Osteoblast (primary cell): ENCODE measurements around the gene PHLPP1. TPM values are rescaled to one million over a fixed set of nuclear protein-coding genes. Genes with fewer than 3 reads are reported as not detected.

Experiments
- DNase-seq: peaks from one replicate; pipeline ENCODE4 v3.0.0; 2011; ENCODE audit warnings: low spot score, mixed read lengths; ENCODE audit not compliant: insufficient read length; ENCODE audit errors: missing footprints
- H2AFZ ChIP-seq: 2 replicates; pipeline ENCODE4 v1.6.0; 2011; ENCODE audit warnings: mild to moderate bottlenecking, low read length
- H3K27ac ChIP-seq: 2 replicates; pipeline ENCODE4 v1.5.1; 2011; ENCODE audit warnings: mild to moderate bottlenecking, low read depth, low read length, moderate library complexity
- H3K27me3 ChIP-seq: 2 replicates; pipeline ENCODE4 v1.6.0; 2012; ENCODE audit warnings: mild to moderate bottlenecking, control low read depth, inconsistent platforms, low read length, moderate library complexity; ENCODE audit not compliant: insufficient read depth
- H3K36me3 ChIP-seq: 2 replicates; pipeline ENCODE4 v1.5.1; 2011; ENCODE audit warnings: mild to moderate bottlenecking, low read length, control low read depth, moderate library complexity; ENCODE audit not compliant: insufficient read depth
- H3K4me1 ChIP-seq: 2 replicates; pipeline ENCODE4 v1.5.1; 2011; ENCODE audit warnings: mild to moderate bottlenecking, low read length, control low read depth, moderate library complexity; ENCODE audit not compliant: insufficient read depth
- H3K4me2 ChIP-seq: 2 replicates; pipeline ENCODE4 v1.6.0; 2011; ENCODE audit warnings: mild to moderate bottlenecking, low read length; ENCODE audit not compliant: insufficient read depth
- H3K4me3 ChIP-seq: fragments of 200-600 bp; sonication (generic); 3 replicates; pipeline ENCODE4 v1.5.1; 2012; ENCODE audit warnings: mild to moderate bottlenecking, low read length, inconsistent platforms; ENCODE audit not compliant: insufficient read depth
- H3K79me2 ChIP-seq: 2 replicates; pipeline ENCODE4 v1.6.0; 2012; ENCODE audit warnings: mild to moderate bottlenecking, low read length, control low read depth, inconsistent platforms; ENCODE audit not compliant: insufficient read depth
- H3K9me3 ChIP-seq: 2 replicates; pipeline ENCODE4 v1.5.1; 2011; ENCODE audit warnings: low read depth, low read length, control low read depth
- H4K20me1 ChIP-seq: 2 replicates; pipeline ENCODE4 v1.6.0; 2012; ENCODE audit warnings: mild to moderate bottlenecking, low read length, control low read depth; ENCODE audit not compliant: insufficient read depth
- CTCF ChIP-seq: IDR thresholded peaks from 2 replicates; pipeline ENCODE4 v1.5.1; 2011; ENCODE audit warnings: mild to moderate bottlenecking, low read depth, low read length, moderate library complexity; ENCODE audit errors: extremely low read depth
- total RNA-seq: library from RNA; depleted of rRNA; stranded (reverse); fragments of >200 nt; gene quantifications from 2 replicates; pipeline ENCODE4 v1.2.3, GENCODE V29; 2012

The PHLPP1 gene
- total RNA-seq, 1 donor, result 6.9 TPM

- Histone ChIP-seq H3K27ac (no peak overlapping the region), H3K4me3 (no peak overlapping the region), H2AFZ (no peak overlapping the region), H3K9me3 (no peaks in the 10 kb centered on the region), H4K20me1 (no peaks in the 10 kb centered on the region), H3K4me2 (no peak overlapping the region), H3K36me3 (no peaks in the 10 kb centered on the region), H3K79me2 (no peaks in the 10 kb centered on the region), H3K4me1 (peaks cover 12% of the 10 kb centered on the region), H3K27me3 (no peaks in the 10 kb centered on the region)
- TF ChIP-seq CTCF, result no peak
- DNase-seq, result no peak
These were observed 222.7 kb downstream of the PHLPP1 start for GRCh38 chr18:62938006-62938405.

DNA sequence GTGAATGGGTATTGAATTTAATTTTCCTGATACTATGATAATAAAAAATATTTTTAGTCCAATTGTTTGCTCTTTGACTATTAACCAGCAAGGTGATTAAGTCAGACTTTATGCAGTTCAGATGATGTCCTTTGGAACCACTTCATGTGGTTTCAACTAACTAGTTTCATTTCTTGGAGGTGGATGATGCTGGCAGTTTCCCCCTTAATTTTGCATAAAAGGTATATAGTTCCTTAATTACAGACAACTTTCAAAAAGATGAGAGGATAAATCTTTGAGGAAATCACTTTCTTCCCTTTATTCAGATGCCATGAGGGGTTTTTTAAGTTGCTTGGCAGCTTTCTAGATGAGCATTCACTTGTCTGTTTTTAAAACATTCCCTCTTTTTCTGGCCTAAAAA is 223.1 kb downstream of the PHLPP1 start:
- H3K27ac ChIP-seq, result no peak overlapping the region
- no peak overlapping the region for H3K4me3 ChIP-seq
- peaks cover 12% of the 10 kb centered on the region for H3K4me1 ChIP-seq
- no peaks in the 10 kb centered on the region for H3K27me3 ChIP-seq
- no peaks in the 10 kb centered on the region for H3K79me2 ChIP-seq
- H3K36me3 ChIP-seq, result no peaks in the 10 kb centered on the region
- no peak overlapping the region for H2AFZ ChIP-seq
- DNase-seq, result no peak
- no peak overlapping the region for H3K4me2 ChIP-seq
- H4K20me1 ChIP-seq, result no peaks in the 10 kb centered on the region
- no peaks in the 10 kb centered on the region for H3K9me3 ChIP-seq
- TF ChIP-seq CTCF, result no peak

GRCh38 chr18:62939433-62939832 is 224.1 kb downstream of the PHLPP1 start:
- Histone ChIP-seq H3K27ac (no peak overlapping the region), H3K36me3 (no peaks in the 10 kb centered on the region), H3K4me3 (no peak overlapping the region), H3K27me3 (no peaks in the 10 kb centered on the region), H2AFZ (no peak overlapping the region), H3K79me2 (no peaks in the 10 kb centered on the region), H4K20me1 (no peaks in the 10 kb centered on the region), H3K4me1 (peaks cover 12% of the 10 kb centered on the region), H3K9me3 (no peaks in the 10 kb centered on the region), H3K4me2 (no peak overlapping the region)
- no peak for TF ChIP-seq CTCF
- no peak for DNase-seq

GRCh38 chr18:62939926-62940325 is 224.6 kb downstream of the PHLPP1 start:
- no peaks in the 10 kb centered on the region for H3K79me2 ChIP-seq
- no peaks in the 10 kb centered on the region for H3K9me3 ChIP-seq
- no peaks in the 10 kb centered on the region for H3K27me3 ChIP-seq
- no peaks in the 10 kb centered on the region for H3K36me3 ChIP-seq
- peaks cover 12% of the 10 kb centered on the region for H3K4me1 ChIP-seq
- H3K27ac ChIP-seq, result no peak overlapping the region
- no peak overlapping the region for H2AFZ ChIP-seq
- no peak overlapping the region for H3K4me3 ChIP-seq
- TF ChIP-seq CTCF, result no peak
- DNase-seq, result no peak
- H4K20me1 ChIP-seq, result no peaks in the 10 kb centered on the region
- no peak overlapping the region for H3K4me2 ChIP-seq
